Diencephalon (tissue), 1 donor: ENCODE data around the gene GLIPR1L2. TPM values are rescaled to one million over a fixed set of nuclear protein-coding genes. Genes with fewer than 3 reads are reported as not detected.

Source experiments
- total RNA-seq: library from RNA; depleted of rRNA; stranded (reverse); fragments of >200 nt; gene quantifications from one replicate; pipeline ENCODE4 v1.2.3, GENCODE V29; 2014

GLIPR1L2 gene
- 2.3 TPM for total RNA-seq

DNA sequence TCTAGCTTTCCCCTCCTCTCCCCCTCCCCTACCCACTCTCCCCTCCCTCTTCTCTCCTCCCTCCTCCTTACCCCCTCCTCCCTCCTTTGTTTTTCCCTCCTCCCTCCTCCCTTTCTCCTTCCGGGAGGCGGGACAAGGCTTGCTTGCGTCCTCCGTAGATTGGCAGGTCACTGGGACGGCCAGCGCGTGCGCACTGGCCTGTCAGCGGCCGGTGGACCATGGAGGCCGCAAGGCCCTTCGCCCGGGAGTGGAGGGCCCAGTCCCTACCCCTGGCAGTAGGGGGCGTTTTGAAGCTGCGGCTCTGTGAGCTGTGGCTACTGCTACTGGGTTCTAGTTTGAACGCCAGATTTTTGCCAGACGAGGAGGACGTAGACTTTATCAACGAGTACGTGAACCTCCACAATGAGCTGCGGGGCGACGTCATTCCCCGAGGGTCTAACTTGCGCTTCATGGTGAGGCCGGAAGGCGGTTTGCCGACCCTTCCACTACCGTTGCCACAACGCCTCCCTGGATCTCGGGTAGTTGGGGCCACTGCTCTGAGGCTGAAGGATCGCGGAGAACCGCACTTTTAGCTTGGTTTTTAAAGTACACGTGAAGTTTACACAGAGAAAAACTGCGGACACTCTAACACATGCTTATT is at the start of gene GLIPR1L2:
TSS of gene GLIPR1L2 (plus strand) at position 191 of the 640 bp plus-strand sequence. CDS start at position 219, 28 bp downstream.

DNA sequence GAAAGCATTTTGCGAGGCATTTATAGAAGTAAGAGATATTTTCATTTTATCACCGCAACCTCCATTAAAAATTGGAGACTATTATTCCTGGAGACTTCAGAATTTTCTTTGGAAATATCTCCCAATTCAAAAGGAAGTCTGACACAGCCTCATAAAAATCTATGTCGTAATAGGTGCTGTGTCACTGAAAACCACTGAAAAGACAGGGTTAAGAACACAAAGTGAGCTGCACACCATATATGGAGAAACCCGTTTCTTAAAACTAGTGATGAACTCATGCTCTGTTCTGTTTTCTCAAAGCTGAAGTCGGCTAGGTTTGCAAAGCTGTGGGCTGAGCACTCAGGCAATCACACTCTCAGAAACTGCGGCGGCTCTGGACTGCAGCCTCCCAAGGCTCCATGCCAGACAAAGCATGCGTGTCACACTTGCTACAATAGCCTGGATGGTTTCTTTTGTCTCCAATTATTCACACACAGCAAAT is 89.6 kb downstream of the GLIPR1L2 start, which contains the start of gene GLIPR1:
TSS of gene GLIPR1 (plus strand) at position 287 of the 481 bp plus-strand sequence. CDS start at position 413, 126 bp downstream.

Other genes with a start within 250 kb of the GLIPR1L2 start
- gene KCNC2, start 181.2 kb upstream of the GLIPR1L2 start, total RNA-seq = 41.5 TPM
- 19.1 TPM for gene CAPS2, start 60.8 kb upstream of the GLIPR1L2 start, total RNA-seq
- gene GLIPR1L1, start 56.4 kb upstream of the GLIPR1L2 start, total RNA-seq = not detected
- 5.3 TPM for gene GLIPR1, start 89.7 kb downstream of the GLIPR1L2 start, total RNA-seq
- 35.5 TPM for gene KRR1, start 120.5 kb downstream of the GLIPR1L2 start, total RNA-seq